Caco-2 (cell line): ENCODE measurements around the gene BFSP1. TPM values are rescaled to one million over a fixed set of nuclear protein-coding genes. Genes with fewer than 3 reads are reported as not detected.

Experiments used
- BruUV-seq: library from RNA; stranded (reverse); fragments of 400-500 nt; replicated peaks from 2 replicates; lab custom pipeline; 2021; lab: Mats Ljungman, UMichigan
- CTCF ChIA-PET: fragments of 300-600 bp; sonication (Branson Sonifier 250); formaldehyde crosslinking; loops from one replicate; lab custom pipeline; 2022; ENCODE audit warnings: antibody characterized with exemption; lab: Charles Lee
- POLR2A ChIA-PET: fragments of 300-600 bp; sonication (Branson Sonifier 250); formaldehyde crosslinking; loops from one replicate; lab custom pipeline; 2022; ENCODE audit warnings: antibody characterized with exemption; lab: Charles Lee
- DNase-seq, 2 experiments: peaks; one replicate each; pipeline versions ENCODE4 v3.0.0 to v3.0.0-alpha.2; 2020 to 2022
- H3K27me3 ChIP-seq: replicated peaks from 2 replicates; pipeline ENCODE4 v1.6.0; 2011; ENCODE audit warnings: low read length; ENCODE audit not compliant: control insufficient read depth, insufficient read depth
- H3K36me3 ChIP-seq: 2 replicates; pipeline ENCODE4 v1.5.1; 2011; ENCODE audit warnings: low read length; ENCODE audit not compliant: control insufficient read depth, insufficient read depth
- H3K4me1 ChIP-seq: fragments of 250-450 bp; sonication (Bioruptor Pico); 2 replicates; pipeline ENCODE4 v1.5.1; 2020; ENCODE audit warnings: mild to moderate bottlenecking
- H3K4me3 ChIP-seq: 2 replicates; pipeline ENCODE4 v1.5.1; 2011; ENCODE audit warnings: low read depth, mild to moderate bottlenecking, control low read depth, low read length
- H3K9me3 ChIP-seq: fragments of 250-450 bp; sonication (Bioruptor Pico); 2 replicates; pipeline ENCODE4 v1.5.1; 2020; ENCODE audit warnings: mild to moderate bottlenecking, moderate library complexity
- H3K27ac Mint-ChIP-seq: one replicate; pipeline ENCODE4 v1.8.0; 2022; ENCODE audit warnings: mixed read lengths; ENCODE audit not compliant: unreplicated experiment
- H3K27me3 Mint-ChIP-seq: one replicate; pipeline ENCODE4 v1.8.0; 2022; ENCODE audit warnings: mixed read lengths; ENCODE audit not compliant: insufficient read depth, unreplicated experiment
- H3K36me3 Mint-ChIP-seq: one replicate; pipeline ENCODE4 v1.8.0; 2022; ENCODE audit warnings: mild to moderate bottlenecking, mixed read lengths; ENCODE audit not compliant: insufficient read depth, unreplicated experiment
- H3K4me1 Mint-ChIP-seq: one replicate; pipeline ENCODE4 v1.8.0; 2022; ENCODE audit warnings: low read depth, mixed read lengths; ENCODE audit not compliant: unreplicated experiment
- H3K4me3 Mint-ChIP-seq: one replicate; pipeline ENCODE4 v1.8.0; 2022; ENCODE audit warnings: mild to moderate bottlenecking, moderate library complexity, mixed read lengths; ENCODE audit not compliant: unreplicated experiment
- H3K9me3 Mint-ChIP-seq: one replicate; pipeline ENCODE4 v1.8.0; 2022; ENCODE audit warnings: mixed read lengths; ENCODE audit not compliant: unreplicated experiment
- CTCF ChIP-seq, 2 experiments: fragments of 200-600 bp in 1 of 2; IDR thresholded peaks; 1 replicate in 1 of 2; 2 replicates in 1 of 2; pipeline versions ENCODE4 v1.5.1 to v1.8.0; 2011 to 2022; ENCODE audit warnings: antibody characterized with exemption in 1 of 2, control low read depth in 1 of 2, inconsistent platforms in 1 of 2, low read depth in 1 of 2, low read length in 1 of 2, mild to moderate bottlenecking in 1 of 2, moderate library complexity in 1 of 2; ENCODE audit not compliant: insufficient read depth in 1 of 2, severe bottlenecking in 1 of 2, unreplicated experiment in 1 of 2
- intact Hi-C: fragments of 100-400 bp; cut with micrococcal nuclease; formaldehyde crosslinking; loops from one replicate; pipeline ENCODE4 v1.10.0; 2022; ENCODE audit not compliant: unreplicated experiment
- total RNA-seq: library from RNA; stranded (reverse); gene quantifications from 2 replicates; pipeline ENCODE4 v1.2.3, GENCODE V29; 2022

Gene BFSP1
- total RNA-seq, 1 experiment from 2014 or later = 22.7 TPM

- no peaks in the 10 kb centered on the region for H3K27me3 Mint-ChIP-seq
- peaks cover 18% of the 10 kb centered on the region for H3K4me1 Mint-ChIP-seq
- peak overlapping the region; percentile 75 for H3K4me3 Mint-ChIP-seq
- H3K4me1 ChIP-seq = peaks cover 12% of the 10 kb centered on the region; the same call in 1 of the 2 replicates
- BruUV-seq = no TSS peak
- H3K36me3 Mint-ChIP-seq = no peaks in the 10 kb centered on the region
- H3K9me3 ChIP-seq = no peaks in the 10 kb centered on the region
- DNase-seq = peak in 1 of 2 experiments; percentile 53
- H3K36me3 ChIP-seq = no peaks in the 10 kb centered on the region
- H3K9me3 Mint-ChIP-seq = no peaks in the 10 kb centered on the region
- H3K27ac Mint-ChIP-seq = peak overlapping the region; percentile 58
- TF ChIP-seq CTCF (IDR thresholded peaks at IDR 0.05; ENCODE audit: insufficient read depth in 1 of 2, low read depth in 1 of 2, low read length in 1 of 2, severe bottlenecking in 1 of 2, unreplicated experiment in 1 of 2) = peak; percentile 54 to 70
- no peaks in the 10 kb centered on the region for H3K27me3 ChIP-seq
- intact Hi-C loops = loop anchor here (1.0 to 10.0 kb wide), 6 partner anchors 14 to 767 kb away; no protein-coding TSS in a partner anchor
- POLR2A ChIA-PET = no interaction called here
- CTCF ChIA-PET = interaction anchor here (0.7 to 2.2 kb wide), 11 partner anchors 9 to 703 kb away, joined by 3 to 9 read pairs (median 4); partner anchors contain the start of genes BFSP1 and DSTN
- H3K4me3 ChIP-seq = peak overlapping the region; percentile 37
Measured at GRCh38 chr20:17504898-17505635, 26.1 kb downstream of the BFSP1 start.

- Histone ChIP-seq H3K9me3 (no peaks in the 10 kb centered on the region), H3K4me1 (peaks cover 12% of the 10 kb centered on the region; the same call in 1 of the 2 replicates), H3K36me3 (no peaks in the 10 kb centered on the region), H3K27me3 (no peaks in the 10 kb centered on the region), H3K4me3 (no peak overlapping the region)
- BruUV-seq = no TSS peak
- intact Hi-C loops = loop anchor here (1.0 to 10.0 kb wide), 4 partner anchors 15 to 391 kb away; no protein-coding TSS in a partner anchor
- peak overlapping the region; percentile 18 for H3K4me3 Mint-ChIP-seq
- H3K27me3 Mint-ChIP-seq = no peaks in the 10 kb centered on the region
- POLR2A ChIA-PET = no interaction called here
- CTCF ChIA-PET = interaction anchor here (0.7 to 2.2 kb wide), 9 partner anchors 10 to 702 kb away, joined by 3 to 9 read pairs (median 4); partner anchors contain the start of genes BFSP1 and DSTN
- peaks cover 18% of the 10 kb centered on the region for H3K4me1 Mint-ChIP-seq
- peak overlapping the region; percentile 58 for H3K27ac Mint-ChIP-seq
- DNase-seq = no peak
- no peaks in the 10 kb centered on the region for H3K9me3 Mint-ChIP-seq
- TF ChIP-seq CTCF (IDR thresholded peaks at IDR 0.05; ENCODE audit: insufficient read depth in 1 of 2, low read depth in 1 of 2, low read length in 1 of 2, severe bottlenecking in 1 of 2, unreplicated experiment in 1 of 2) = no peak
- no peaks in the 10 kb centered on the region for H3K36me3 Mint-ChIP-seq
Measured at GRCh38 chr20:17504066-17504897, 26.9 kb downstream of the BFSP1 start.
